H9 (cell line): ENCODE measurements around the gene FGF12. TPM values are rescaled to one million over a fixed set of nuclear protein-coding genes. Genes with fewer than 3 reads are reported as not detected.

ENCODE experiments used
- DNase-seq: peaks from one replicate; pipeline ENCODE4 v3.0.0-alpha.2; 2017
- H2AFZ ChIP-seq: one replicate; pipeline ENCODE4 v1.6.1; 2013; ENCODE audit warnings: mild to moderate bottlenecking, low read length, control low read depth, moderate library complexity
- H2AK5ac ChIP-seq: 2 replicates; pipeline ENCODE4 v1.6.1; 2013; ENCODE audit warnings: low read length, control low read depth, mixed read lengths; ENCODE audit not compliant: insufficient read length
- H2BK120ac ChIP-seq: one replicate; pipeline ENCODE4 v1.6.1; 2013; ENCODE audit warnings: low read depth, mild to moderate bottlenecking, low read length, control low read depth, inconsistent platforms; ENCODE audit not compliant: poor library complexity, severe bottlenecking
- H2BK12ac ChIP-seq: 2 replicates; pipeline ENCODE4 v1.6.1; 2013; ENCODE audit warnings: low read length, control low read depth, mixed read lengths, low read depth; ENCODE audit not compliant: insufficient read length
- H2BK15ac ChIP-seq: 2 replicates; pipeline ENCODE4 v1.6.1; 2013; ENCODE audit warnings: low read depth, low read length, control low read depth
- H2BK20ac ChIP-seq: one replicate; pipeline ENCODE4 v1.6.1; 2013; ENCODE audit warnings: low read depth, mild to moderate bottlenecking, low read length, control low read depth, inconsistent platforms; ENCODE audit not compliant: poor library complexity, severe bottlenecking
- H2BK5ac ChIP-seq: 2 replicates; pipeline ENCODE4 v1.6.1; 2013; ENCODE audit warnings: low read length, control low read depth, mixed read lengths; ENCODE audit not compliant: insufficient read length
- H3K14ac ChIP-seq: 2 replicates; pipeline ENCODE4 v1.6.1; 2013; ENCODE audit warnings: low read length, control low read depth; ENCODE audit not compliant: insufficient read depth
- H3K18ac ChIP-seq: 2 replicates; pipeline ENCODE4 v1.6.1; 2013; ENCODE audit warnings: low read depth, mild to moderate bottlenecking, mixed read lengths, low read length, control low read depth; ENCODE audit not compliant: insufficient read length
- H3K23ac ChIP-seq: 2 replicates; pipeline ENCODE4 v1.6.1; 2013; ENCODE audit warnings: low read length, control low read depth, mixed read lengths, low read depth; ENCODE audit not compliant: insufficient read length
- H3K23me2 ChIP-seq: 2 replicates; pipeline ENCODE4 v1.6.1; 2013; ENCODE audit warnings: low read depth, mild to moderate bottlenecking, mixed read lengths, low read length, control low read depth; ENCODE audit not compliant: insufficient read length, poor library complexity, severe bottlenecking
- H3K27ac ChIP-seq: 2 replicates; pipeline ENCODE4 v1.5.1; 2013; ENCODE audit warnings: low read length, control low read depth, mixed read lengths, low read depth; ENCODE audit not compliant: insufficient read length
- H3K27me3 ChIP-seq: 2 replicates; pipeline ENCODE4 v1.6.1; 2013; ENCODE audit warnings: low read length, control low read depth, inconsistent platforms; ENCODE audit not compliant: insufficient read depth
- H3K4ac ChIP-seq: 2 replicates; pipeline ENCODE4 v1.6.1; 2013; ENCODE audit warnings: low read depth, mild to moderate bottlenecking, control low read depth, inconsistent platforms, low read length, moderate library complexity
- H3K4me1 ChIP-seq: 2 replicates; pipeline ENCODE4 v1.6.1; 2013; ENCODE audit warnings: low read length, control low read depth, inconsistent platforms; ENCODE audit not compliant: insufficient read depth
- H3K4me2 ChIP-seq: 2 replicates; pipeline ENCODE4 v1.6.1; 2013; ENCODE audit warnings: low read length, control low read depth, mixed read lengths; ENCODE audit not compliant: insufficient read length, insufficient read depth
- H3K56ac ChIP-seq: 2 replicates; pipeline ENCODE4 v1.6.1; 2013; ENCODE audit warnings: low read depth, mild to moderate bottlenecking, mixed read lengths, low read length, control low read depth; ENCODE audit not compliant: insufficient read length
- H3K79me1 ChIP-seq: 2 replicates; pipeline ENCODE4 v1.6.1; 2013; ENCODE audit warnings: low read depth, mild to moderate bottlenecking, moderate library complexity, low read length, control low read depth, inconsistent platforms; ENCODE audit not compliant: insufficient read depth, poor library complexity, severe bottlenecking
- H3K79me2 ChIP-seq: 2 replicates; pipeline ENCODE4 v1.6.1; 2013; ENCODE audit warnings: low read length, control low read depth, inconsistent platforms; ENCODE audit not compliant: insufficient read depth
- H3K9ac ChIP-seq: 2 replicates; pipeline ENCODE4 v1.6.1; 2013; ENCODE audit warnings: low read length, control low read depth, mixed read lengths; ENCODE audit not compliant: insufficient read length; ENCODE audit errors: extremely low read depth
- H3K9me3 ChIP-seq: one replicate; pipeline ENCODE4 v1.6.1; 2013; ENCODE audit warnings: low read depth, low read length, inconsistent platforms; ENCODE audit not compliant: control insufficient read depth
- H3T11ph ChIP-seq: one replicate; pipeline ENCODE4 v1.6.1; 2013; ENCODE audit warnings: mild to moderate bottlenecking, low read length, control low read depth, inconsistent platforms
- H4K20me1 ChIP-seq: one replicate; pipeline ENCODE4 v1.6.1; 2013; ENCODE audit not compliant: control insufficient read depth, insufficient read length, insufficient read depth
- H4K5ac ChIP-seq: 2 replicates; pipeline ENCODE4 v1.6.1; 2013; ENCODE audit warnings: low read depth, mild to moderate bottlenecking, mixed read lengths, low read length, control low read depth; ENCODE audit not compliant: insufficient read length
- H4K8ac ChIP-seq: replicated peaks from 2 replicates; pipeline ENCODE4 v1.6.1; 2013; ENCODE audit warnings: low read length, control low read depth, mixed read lengths, low read depth; ENCODE audit not compliant: insufficient read length
- H4K91ac ChIP-seq: 2 replicates; pipeline ENCODE4 v1.6.1; 2013; ENCODE audit warnings: low read depth, mild to moderate bottlenecking, moderate library complexity, mixed read lengths, low read length, control low read depth; ENCODE audit not compliant: insufficient read length
- H3K27ac Mint-ChIP-seq, 3 experiments: 2 replicates in 2 of 3; 3 replicates in 1 of 3; pipeline ENCODE4 v1.8.0; 2020 to 2021; ENCODE audit warnings: mixed read lengths in 3 of 3, mild to moderate bottlenecking in 1 of 3, moderate library complexity in 1 of 3
- H3K27me3 Mint-ChIP-seq: 2 replicates; pipeline ENCODE4 v1.8.0; 2021; ENCODE audit warnings: low read depth, mild to moderate bottlenecking, moderate library complexity, mixed read lengths
- H3K36me3 Mint-ChIP-seq, 3 experiments: 2 replicates in 2 of 3; 3 replicates in 1 of 3; pipeline ENCODE4 v1.8.0; 2020 to 2021; ENCODE audit warnings: low read depth in 3 of 3, mixed read lengths in 3 of 3; ENCODE audit not compliant: insufficient read depth in 1 of 3
- H3K4me1 Mint-ChIP-seq, 2 experiments: 2 replicates each; pipeline ENCODE4 v1.8.0; 2020; ENCODE audit warnings: mixed read lengths in 2 of 2
- H3K4me3 Mint-ChIP-seq, 2 experiments: 2 replicates in 1 of 2; 3 replicates in 1 of 2; pipeline ENCODE4 v1.8.0; 2020 to 2021; ENCODE audit warnings: mild to moderate bottlenecking in 2 of 2, mixed read lengths in 2 of 2, moderate library complexity in 1 of 2
- H3K9me3 Mint-ChIP-seq, 2 experiments: 2 replicates in 1 of 2; 3 replicates in 1 of 2; pipeline ENCODE4 v1.8.0; 2020; ENCODE audit warnings: mild to moderate bottlenecking in 2 of 2, mixed read lengths in 2 of 2, moderate library complexity in 1 of 2
- WGBS: extraction: QIAGEN DNeasy Blood & Tissue Kit; methylation state at CpG from one replicate; pipeline ENCODE4 v1.1.7; 2013; ENCODE audit warnings: missing lambda C conversion rate, low lambda C conversion rate, mixed read lengths; ENCODE audit not compliant: insufficient read length; ENCODE audit errors: extremely low coverage; 5-methylcytosine and 5-hydroxymethylcytosine counted together
- total RNA-seq: library from RNA; stranded (reverse); gene quantifications from 2 replicates; pipeline ENCODE4 v1.2.1, GENCODE V29; 2021
- TF ChIP-seq, protein P1 (sequence below): fragments of 200-600 bp; sonication (generic); conservative IDR thresholded peaks from 3 replicates; pipeline ENCODE4 v1.8.0; 2021; ENCODE audit warnings: antibody characterized with exemption, mild to moderate bottlenecking

FGF12 gene
- total RNA-seq, 1 experiment from 2014 or later = 5.6 TPM

GRCh38 chr3:192419312-192419711, 308.0 kb downstream of the FGF12 start:
- no peak overlapping the region for H3K4me2 ChIP-seq
- no peaks in the 10 kb centered on the region for H3K79me2 ChIP-seq
- H4K8ac ChIP-seq = no peak overlapping the region
- H3K4ac ChIP-seq = no peak overlapping the region
- H3K14ac ChIP-seq = no peak overlapping the region
- TF ChIP-seq, protein P1, sequence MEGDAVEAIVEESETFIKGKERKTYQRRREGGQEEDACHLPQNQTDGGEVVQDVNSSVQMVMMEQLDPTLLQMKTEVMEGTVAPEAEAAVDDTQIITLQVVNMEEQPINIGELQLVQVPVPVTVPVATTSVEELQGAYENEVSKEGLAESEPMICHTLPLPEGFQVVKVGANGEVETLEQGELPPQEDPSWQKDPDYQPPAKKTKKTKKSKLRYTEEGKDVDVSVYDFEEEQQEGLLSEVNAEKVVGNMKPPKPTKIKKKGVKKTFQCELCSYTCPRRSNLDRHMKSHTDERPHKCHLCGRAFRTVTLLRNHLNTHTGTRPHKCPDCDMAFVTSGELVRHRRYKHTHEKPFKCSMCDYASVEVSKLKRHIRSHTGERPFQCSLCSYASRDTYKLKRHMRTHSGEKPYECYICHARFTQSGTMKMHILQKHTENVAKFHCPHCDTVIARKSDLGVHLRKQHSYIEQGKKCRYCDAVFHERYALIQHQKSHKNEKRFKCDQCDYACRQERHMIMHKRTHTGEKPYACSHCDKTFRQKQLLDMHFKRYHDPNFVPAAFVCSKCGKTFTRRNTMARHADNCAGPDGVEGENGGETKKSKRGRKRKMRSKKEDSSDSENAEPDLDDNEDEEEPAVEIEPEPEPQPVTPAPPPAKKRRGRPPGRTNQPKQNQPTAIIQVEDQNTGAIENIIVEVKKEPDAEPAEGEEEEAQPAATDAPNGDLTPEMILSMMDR = no peak
- no peaks in the 10 kb centered on the region for H3K27me3 ChIP-seq
- no peak overlapping the region for H3K27ac ChIP-seq
- Mint-ChIP-seq H3K4me1 (peaks cover 24% of the 10 kb centered on the region in 2 experiments), H3K4me3 (no peak overlapping the region), H3K36me3 (no peaks in the 10 kb centered on the region; a peak in 3 of 7 replicates), H3K27ac (no peak overlapping the region), H3K9me3 (no peaks in the 10 kb centered on the region), H3K27me3 (no peaks in the 10 kb centered on the region)
- no peak overlapping the region for H3K18ac ChIP-seq
- H3K23me2 ChIP-seq = no peaks in the 10 kb centered on the region
- H3T11ph ChIP-seq = no peak overlapping the region
- no peaks in the 10 kb centered on the region for H4K20me1 ChIP-seq
- WGBS = no CpG with 5 or more reads among the region's 1 CpG
- H2BK12ac ChIP-seq = no peak overlapping the region
- H2AK5ac ChIP-seq = no peak overlapping the region
- no peak overlapping the region for H2BK15ac ChIP-seq
- H3K79me1 ChIP-seq = no peaks in the 10 kb centered on the region
- H2BK5ac ChIP-seq = no peak overlapping the region
- no peak overlapping the region for H3K56ac ChIP-seq
- H2BK120ac ChIP-seq = no peak overlapping the region
- no peaks in the 10 kb centered on the region for H3K9me3 ChIP-seq
- H2BK20ac ChIP-seq = no peak overlapping the region
- H4K5ac ChIP-seq = no peak overlapping the region
- no peak overlapping the region for H3K23ac ChIP-seq
- no peak overlapping the region for H4K91ac ChIP-seq
- no peak for DNase-seq
- no peak overlapping the region for H2AFZ ChIP-seq
- peaks cover 6% of the 10 kb centered on the region for H3K4me1 ChIP-seq
- no peak overlapping the region for H3K9ac ChIP-seq
